Activated naive CD4-positive, alpha-beta T cell treated with anti-CD3 and anti-CD28 coated beads, Interleukin-2, amount 10 ng/mL, durations not matched to agents 7 days and 5 days (primary cell): ENCODE results near the gene HAND2.
A peak's percentile ranks its signal among the peaks of the same experiment; 100 is the strongest.

Experiments used
- CTCF ChIA-PET: fragments of 350-600 bp; sonication (Branson Sonifier 250); formaldehyde crosslinking; loops from one replicate; lab custom pipeline; 2021; ENCODE audit warnings: antibody characterized with exemption; lab: Charles Lee
- DNase-seq: peaks from one replicate; pipeline ENCODE4 v3.0.0-alpha.2; 2020
- H3K27ac Mint-ChIP-seq: one replicate; pipeline ENCODE4 v1.8.0; 2021; ENCODE audit warnings: mild to moderate bottlenecking, moderate library complexity, mixed read lengths
- H3K27me3 Mint-ChIP-seq: one replicate; pipeline ENCODE4 v1.8.0; 2021; ENCODE audit warnings: mild to moderate bottlenecking, mixed read lengths
- H3K36me3 Mint-ChIP-seq: one replicate; pipeline ENCODE4 v1.8.0; 2021; ENCODE audit warnings: mixed read lengths
- H3K4me1 Mint-ChIP-seq: one replicate; pipeline ENCODE4 v1.8.0; 2021; ENCODE audit warnings: mixed read lengths
- H3K4me3 Mint-ChIP-seq: one replicate; pipeline ENCODE4 v1.8.0; 2021; ENCODE audit warnings: mild to moderate bottlenecking, moderate library complexity, mixed read lengths
- H3K9me3 Mint-ChIP-seq: one replicate; pipeline ENCODE4 v1.8.0; 2021; ENCODE audit warnings: mixed read lengths

Gene HAND2

GRCh38 chr4:173530326-173531085 is 477 bp upstream of the HAND2 start:
- DNase-seq, result no peak
- H3K4me1 Mint-ChIP-seq, result peaks cover 12% of the 10 kb centered on the region
- CTCF ChIA-PET, result no interaction called here
- H3K4me3 Mint-ChIP-seq, result peak overlapping the region; percentile 45
- peaks cover 100% of the 10 kb centered on the region for H3K27me3 Mint-ChIP-seq
- H3K27ac Mint-ChIP-seq, result peak overlapping the region; percentile 70
- H3K9me3 Mint-ChIP-seq, result peaks cover 9% of the 10 kb centered on the region
- peaks cover 17% of the 10 kb centered on the region for H3K36me3 Mint-ChIP-seq

GRCh38 chr4:173528378-173529321 is 1.4 kb downstream of the HAND2 start:
- Mint-ChIP-seq H3K36me3 (peaks cover 27% of the 10 kb centered on the region), H3K4me1 (peaks cover 14% of the 10 kb centered on the region), H3K27ac (peak overlapping the region; percentile 82), H3K9me3 (peaks cover 14% of the 10 kb centered on the region), H3K27me3 (peaks cover 100% of the 10 kb centered on the region), H3K4me3 (peak overlapping the region; percentile 42)
- CTCF ChIA-PET, result interaction anchor here (1.3 to 1.5 kb wide), 2 partner anchors 10 to 23 kb away, joined by 3 to 4 read pairs; no protein-coding TSS in a partner anchor
- DNase-seq, result no peak

GRCh38 chr4:173527103-173527891 is 2.7 kb downstream of the HAND2 start:
- Mint-ChIP-seq H3K36me3 (peaks cover 27% of the 10 kb centered on the region), H3K4me3 (peak overlapping the region; percentile 14), H3K27me3 (peaks cover 100% of the 10 kb centered on the region), H3K27ac (peak overlapping the region; percentile 70), H3K4me1 (peaks cover 14% of the 10 kb centered on the region), H3K9me3 (peaks cover 17% of the 10 kb centered on the region)
- CTCF ChIA-PET, result interaction anchor here (1.3 to 1.5 kb wide), 2 partner anchors 11 to 22 kb away, joined by 3 to 4 read pairs; no protein-coding TSS in a partner anchor
- DNase-seq, result no peak

- H3K9me3 Mint-ChIP-seq, result peaks cover 17% of the 10 kb centered on the region
Measured at GRCh38 chr4:173526724-173527102, 3.3 kb downstream of the HAND2 start.

GRCh38 chr4:173526027-173526482 is 4.0 kb downstream of the HAND2 start:
- DNase-seq, result no peak
- CTCF ChIA-PET, result no interaction called here
- peaks cover 14% of the 10 kb centered on the region for H3K4me1 Mint-ChIP-seq
- peaks cover 25% of the 10 kb centered on the region for H3K36me3 Mint-ChIP-seq
- peaks cover 100% of the 10 kb centered on the region for H3K27me3 Mint-ChIP-seq
- H3K27ac Mint-ChIP-seq, result peak overlapping the region; percentile 78
- H3K4me3 Mint-ChIP-seq, result peak overlapping the region; percentile 55
- peaks cover 16% of the 10 kb centered on the region for H3K9me3 Mint-ChIP-seq

More at GRCh38 chr4:173526724-173527102, 3.3 kb downstream of the HAND2 start:
- Mint-ChIP-seq H3K36me3 (peaks cover 25% of the 10 kb centered on the region), H3K4me1 (peaks cover 14% of the 10 kb centered on the region), H3K27me3 (peaks cover 100% of the 10 kb centered on the region), H3K27ac (peak overlapping the region; percentile 70), H3K4me3 (peak overlapping the region; percentile 14)
- CTCF ChIA-PET, result no interaction called here
- no peak for DNase-seq

GRCh38 chr4:173525118-173526011 is 4.7 kb downstream of the HAND2 start:
- Mint-ChIP-seq H3K9me3 (peaks cover 16% of the 10 kb centered on the region), H3K27ac (peak overlapping the region; percentile 78), H3K36me3 (peaks cover 27% of the 10 kb centered on the region), H3K27me3 (peaks cover 100% of the 10 kb centered on the region), H3K4me1 (peaks cover 14% of the 10 kb centered on the region), H3K4me3 (no peak overlapping the region)
- CTCF ChIA-PET, result no interaction called here
- peak; percentile 20 for DNase-seq

- Mint-ChIP-seq H3K9me3 (peaks cover 16% of the 10 kb centered on the region), H3K4me3 (peak overlapping the region; percentile 52), H3K27me3 (peaks cover 100% of the 10 kb centered on the region)
Measured at GRCh38 chr4:173524218-173525117, 5.6 kb downstream of the HAND2 start.

GRCh38 chr4:173522951-173523395 is 7.1 kb downstream of the HAND2 start:
- CTCF ChIA-PET, result interaction anchor here (0.7 to 1.4 kb wide), 3 partner anchors 13 to 1332 kb away, joined by 3 to 5 read pairs (median 3); no protein-coding TSS in a partner anchor
- Mint-ChIP-seq H3K4me1 (peaks cover 4% of the 10 kb centered on the region), H3K27me3 (peaks cover 100% of the 10 kb centered on the region), H3K9me3 (peaks cover 8% of the 10 kb centered on the region), H3K27ac (peak overlapping the region; percentile 80), H3K4me3 (peak overlapping the region; percentile 21), H3K36me3 (peaks cover 27% of the 10 kb centered on the region)
- DNase-seq, result no peak

More at GRCh38 chr4:173524218-173525117, 5.6 kb downstream of the HAND2 start:
- CTCF ChIA-PET, result no interaction called here
- Mint-ChIP-seq H3K36me3 (peaks cover 30% of the 10 kb centered on the region), H3K4me1 (peaks cover 9% of the 10 kb centered on the region), H3K27ac (peak overlapping the region; percentile 80)
- peak; percentile 17 for DNase-seq

GRCh38 chr4:173522160-173522950 is 7.7 kb downstream of the HAND2 start:
- peak overlapping the region; percentile 74 for H3K27ac Mint-ChIP-seq
- no peak for DNase-seq

GRCh38 chr4:173521467-173522159 is 8.4 kb downstream of the HAND2 start:
- CTCF ChIA-PET, result no interaction called here
- Mint-ChIP-seq H3K36me3 (peaks cover 30% of the 10 kb centered on the region), H3K9me3 (peaks cover 8% of the 10 kb centered on the region), H3K27ac (peak overlapping the region; percentile 33), H3K27me3 (peaks cover 100% of the 10 kb centered on the region), H3K4me3 (no peak overlapping the region), H3K4me1 (peaks cover 6% of the 10 kb centered on the region)
- DNase-seq, result no peak

More at GRCh38 chr4:173522160-173522950, 7.7 kb downstream of the HAND2 start:
- CTCF ChIA-PET, result interaction anchor here (0.7 to 1.4 kb wide), 3 partner anchors 13 to 1332 kb away, joined by 3 to 5 read pairs (median 3); no protein-coding TSS in a partner anchor
- Mint-ChIP-seq H3K36me3 (peaks cover 27% of the 10 kb centered on the region), H3K9me3 (peaks cover 8% of the 10 kb centered on the region), H3K4me3 (no peak overlapping the region), H3K4me1 (peaks cover 4% of the 10 kb centered on the region), H3K27me3 (peaks cover 100% of the 10 kb centered on the region)
